T-helper 1 cell treated with Interleukin-12 subunit alpha and Interleukin-12 subunit beta and Interleukin-4 antibody, amounts not matched to agents 30 μg/mL and 1 μg/mL, for 36 hours (primary cell): ENCODE results near the gene CLDND2.

Experiments used
- H3K27ac Mint-ChIP-seq: one replicate; pipeline ENCODE4 v1.8.0; 2021; ENCODE audit warnings: mild to moderate bottlenecking, mixed read lengths
- H3K27me3 Mint-ChIP-seq: one replicate; pipeline ENCODE4 v1.8.0; 2021; ENCODE audit warnings: low read depth, mixed read lengths
- H3K36me3 Mint-ChIP-seq: one replicate; pipeline ENCODE4 v1.8.0; 2021; ENCODE audit warnings: low read depth, mixed read lengths
- H3K4me1 Mint-ChIP-seq: one replicate; pipeline ENCODE4 v1.8.0; 2021; ENCODE audit warnings: low read depth, mixed read lengths
- H3K4me3 Mint-ChIP-seq: one replicate; pipeline ENCODE4 v1.8.0; 2021; ENCODE audit warnings: mild to moderate bottlenecking, moderate library complexity, mixed read lengths
- H3K9me3 Mint-ChIP-seq: one replicate; pipeline ENCODE4 v1.8.0; 2021; ENCODE audit warnings: mixed read lengths

The CLDND2 gene

DNA sequence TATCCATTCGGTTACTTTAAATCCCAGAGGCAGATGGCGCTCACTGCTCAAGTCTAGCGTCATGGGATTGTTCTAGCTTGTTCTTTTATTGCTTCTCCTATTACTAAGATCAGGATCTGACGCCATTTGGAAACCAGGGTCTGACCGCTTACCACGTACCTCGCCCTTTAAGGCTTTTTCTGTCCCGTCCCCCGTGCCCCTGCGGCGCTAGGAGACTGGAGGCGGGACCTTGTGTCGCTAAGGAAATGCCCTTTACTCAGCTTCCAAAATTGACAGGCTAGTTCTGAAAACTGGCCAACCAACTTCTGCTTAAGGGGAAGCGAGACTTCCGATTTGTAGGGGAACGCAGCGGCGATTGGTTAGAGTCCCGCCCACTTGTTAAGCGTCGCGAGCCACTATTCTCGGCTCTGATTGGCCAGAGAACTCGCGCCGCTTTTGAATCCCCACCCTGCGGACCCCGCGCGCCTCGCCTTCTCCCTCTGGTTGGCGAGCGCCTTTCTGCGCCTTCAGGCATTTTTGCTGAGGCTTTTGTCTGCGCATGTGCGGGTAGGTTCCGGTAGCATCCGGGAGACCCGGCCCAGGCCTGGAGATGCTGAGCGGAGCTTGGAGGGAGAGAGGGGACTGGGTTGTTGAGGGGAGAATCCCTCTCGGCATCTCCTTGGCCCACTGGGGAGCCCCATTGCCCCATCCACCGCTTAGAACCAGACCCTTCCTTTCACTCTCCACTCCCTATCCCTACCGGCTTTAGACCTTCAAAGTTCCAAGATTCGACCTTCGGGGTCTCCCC lies 25.4 kb upstream of the CLDND2 start:
- Mint-ChIP-seq H3K4me1 (peaks cover 42% of the 10 kb centered on the region), H3K27ac (peak overlapping the region; percentile 98), H3K4me3 (peak overlapping the region; percentile 90), H3K27me3 (no peaks in the 10 kb centered on the region), H3K36me3 (no peaks in the 10 kb centered on the region), H3K9me3 (no peaks in the 10 kb centered on the region)

DNA sequence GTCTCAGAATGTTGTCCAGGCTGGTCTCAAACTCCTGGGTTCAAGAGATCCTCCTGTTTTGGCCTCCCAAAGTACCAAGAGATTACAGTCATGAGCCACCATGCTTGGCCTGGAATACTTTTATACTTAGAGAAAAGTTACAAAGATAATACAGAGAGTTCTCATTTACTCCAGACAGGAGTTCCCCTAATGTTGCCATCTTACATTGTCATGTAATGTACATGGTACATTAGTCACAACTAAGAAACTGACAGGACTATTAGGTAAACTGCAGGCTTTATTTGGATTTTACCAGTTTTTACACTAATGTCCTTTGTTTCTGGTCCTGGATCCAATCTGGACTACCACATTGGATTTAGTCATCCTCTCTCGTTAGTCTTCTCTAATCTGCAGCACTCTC lies 23.9 kb upstream of the CLDND2 start:
- no peaks in the 10 kb centered on the region for H3K27me3 Mint-ChIP-seq
- H3K4me1 Mint-ChIP-seq, result peaks cover 36% of the 10 kb centered on the region
- H3K36me3 Mint-ChIP-seq, result no peaks in the 10 kb centered on the region
- peak overlapping the region; percentile 58 for H3K4me3 Mint-ChIP-seq
- H3K9me3 Mint-ChIP-seq, result no peaks in the 10 kb centered on the region
- H3K27ac Mint-ChIP-seq, result peak overlapping the region; percentile 80

GRCh38 chr19:51391073-51391611 lies 22.3 kb upstream of the CLDND2 start:
- Mint-ChIP-seq H3K4me3 (peak overlapping the region; percentile 54), H3K9me3 (no peaks in the 10 kb centered on the region), H3K4me1 (peaks cover 30% of the 10 kb centered on the region), H3K36me3 (no peaks in the 10 kb centered on the region), H3K27me3 (no peaks in the 10 kb centered on the region), H3K27ac (peak overlapping the region; percentile 80)

GRCh38 chr19:51389143-51389542 lies 20.3 kb upstream of the CLDND2 start:
- H3K36me3 Mint-ChIP-seq, result no peaks in the 10 kb centered on the region
- no peaks in the 10 kb centered on the region for H3K27me3 Mint-ChIP-seq
- H3K27ac Mint-ChIP-seq, result no peak overlapping the region
- no peaks in the 10 kb centered on the region for H3K9me3 Mint-ChIP-seq
- H3K4me3 Mint-ChIP-seq, result no peak overlapping the region
- H3K4me1 Mint-ChIP-seq, result peaks cover 16% of the 10 kb centered on the region

- no peaks in the 10 kb centered on the region for H3K9me3 Mint-ChIP-seq
- no peak within 1 kb of the TSS for H3K4me3 Mint-ChIP-seq
- H3K4me1 Mint-ChIP-seq, result peaks cover 11% of the 10 kb centered on the region
- H3K27ac Mint-ChIP-seq, result no peak within 1 kb of the TSS
- no peaks in the 10 kb centered on the region for H3K36me3 Mint-ChIP-seq
- H3K27me3 Mint-ChIP-seq, result no peaks in the 10 kb centered on the region
These were observed 19.2 kb upstream of the CLDND2 start, which contains the start of gene LIM2 for GRCh38 chr19:51387924-51388389. Gene LIM2, minus strand, starts transcription at chr19:51387974. Its CDS starts 531 bp downstream, at chr19:51387443.

- Mint-ChIP-seq H3K4me1 (peaks cover 6% of the 10 kb centered on the region), H3K27ac (no peak overlapping the region), H3K4me3 (no peak overlapping the region), H3K27me3 (peaks cover 3% of the 10 kb centered on the region), H3K9me3 (no peaks in the 10 kb centered on the region), H3K36me3 (no peaks in the 10 kb centered on the region)
These were observed 18.2 kb upstream of the CLDND2 start for GRCh38 chr19:51386882-51387520.

GRCh38 chr19:51382004-51382403 lies 13.2 kb upstream of the CLDND2 start:
- no peak overlapping the region for H3K4me3 Mint-ChIP-seq
- peaks cover 3% of the 10 kb centered on the region for H3K27me3 Mint-ChIP-seq
- H3K36me3 Mint-ChIP-seq, result peaks cover 2% of the 10 kb centered on the region
- no peak overlapping the region for H3K27ac Mint-ChIP-seq
- no peaks in the 10 kb centered on the region for H3K9me3 Mint-ChIP-seq
- peaks cover 9% of the 10 kb centered on the region for H3K4me1 Mint-ChIP-seq

- Mint-ChIP-seq H3K27me3 (peaks cover 3% of the 10 kb centered on the region), H3K27ac (no peak overlapping the region), H3K4me1 (peaks cover 24% of the 10 kb centered on the region), H3K9me3 (no peaks in the 10 kb centered on the region), H3K36me3 (peaks cover 2% of the 10 kb centered on the region), H3K4me3 (no peak overlapping the region)
These were observed 11.6 kb upstream of the CLDND2 start for GRCh38 chr19:51380379-51380778.

- H3K4me3 Mint-ChIP-seq, result no peak overlapping the region
- H3K4me1 Mint-ChIP-seq, result peaks cover 49% of the 10 kb centered on the region
- no peak overlapping the region for H3K27ac Mint-ChIP-seq
- peaks cover 9% of the 10 kb centered on the region for H3K36me3 Mint-ChIP-seq
- peaks cover under 1% of the 10 kb centered on the region for H3K27me3 Mint-ChIP-seq
- peaks cover 12% of the 10 kb centered on the region for H3K9me3 Mint-ChIP-seq
These were observed 8.6 kb upstream of the CLDND2 start for GRCh38 chr19:51377422-51377821.

- Mint-ChIP-seq H3K4me3 (peak overlapping the region; percentile 60), H3K4me1 (peaks cover 67% of the 10 kb centered on the region), H3K27ac (peak overlapping the region; percentile 86), H3K36me3 (peaks cover 7% of the 10 kb centered on the region), H3K9me3 (peaks cover 12% of the 10 kb centered on the region), H3K27me3 (no peaks in the 10 kb centered on the region)
These were observed 6.9 kb upstream of the CLDND2 start for GRCh38 chr19:51375504-51376221.

DNA sequence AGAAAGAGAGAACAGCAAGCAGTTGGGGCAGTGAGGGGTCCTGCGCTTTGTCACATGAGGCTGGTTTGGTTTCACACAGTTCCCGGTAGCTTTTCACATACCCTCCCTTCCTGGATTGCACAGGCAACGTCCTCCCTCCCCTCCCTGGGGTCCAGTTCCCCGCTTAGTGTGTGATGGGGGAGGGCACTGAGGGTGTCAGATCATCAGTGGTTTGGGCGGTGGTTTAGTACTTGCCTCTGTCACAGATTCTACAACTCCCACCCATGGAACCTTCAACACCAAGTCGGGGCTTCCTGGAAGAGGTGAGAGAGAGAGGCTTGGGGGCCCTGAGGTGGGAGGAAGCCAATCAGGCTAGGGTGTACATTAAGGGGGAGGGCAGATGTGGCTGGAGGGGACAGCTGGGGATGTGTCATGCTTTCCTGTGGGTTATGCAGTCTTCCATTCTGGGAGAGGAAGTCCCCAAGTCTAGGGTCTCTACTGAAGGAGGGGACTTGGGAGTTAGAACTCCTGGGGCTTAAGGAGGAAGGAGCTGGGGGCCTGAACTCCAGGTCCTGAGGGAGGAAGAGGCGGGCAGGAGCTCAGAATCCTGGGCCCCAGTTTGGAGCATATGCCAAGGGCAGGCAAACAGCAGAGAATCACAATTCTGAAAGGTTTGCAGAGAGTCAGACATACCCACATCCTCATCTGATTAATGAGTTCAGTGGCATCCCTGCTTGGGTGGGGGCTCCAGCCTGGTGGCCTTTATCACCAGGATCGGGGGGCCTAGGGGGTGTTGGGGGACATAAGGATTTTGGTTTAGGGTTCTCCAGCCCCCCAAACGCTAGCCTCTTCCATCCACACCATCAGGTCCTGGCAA lies 4.1 kb upstream of the CLDND2 start, which contains the start of gene NKG7:
Gene NKG7 (minus strand): TSS at position 6 of the 856 bp plus-strand sequence. CDS start 119 bp downstream, outside the sequence.
- peak within 1 kb of the TSS; percentile 83 for H3K4me3 Mint-ChIP-seq
- H3K27ac Mint-ChIP-seq, result peak within 1 kb of the TSS; percentile 94
- peaks cover 10% of the 10 kb centered on the region for H3K36me3 Mint-ChIP-seq
- H3K4me1 Mint-ChIP-seq, result peaks cover 69% of the 10 kb centered on the region
- no peaks in the 10 kb centered on the region for H3K27me3 Mint-ChIP-seq
- H3K9me3 Mint-ChIP-seq, result peaks cover 12% of the 10 kb centered on the region

GRCh38 chr19:51372021-51372648 lies 3.3 kb upstream of the CLDND2 start:
- Mint-ChIP-seq H3K9me3 (peaks cover 12% of the 10 kb centered on the region), H3K4me1 (peaks cover 72% of the 10 kb centered on the region), H3K27ac (peak overlapping the region; percentile 94), H3K27me3 (no peaks in the 10 kb centered on the region), H3K4me3 (peak overlapping the region; percentile 83), H3K36me3 (peaks cover 10% of the 10 kb centered on the region)

DNA sequence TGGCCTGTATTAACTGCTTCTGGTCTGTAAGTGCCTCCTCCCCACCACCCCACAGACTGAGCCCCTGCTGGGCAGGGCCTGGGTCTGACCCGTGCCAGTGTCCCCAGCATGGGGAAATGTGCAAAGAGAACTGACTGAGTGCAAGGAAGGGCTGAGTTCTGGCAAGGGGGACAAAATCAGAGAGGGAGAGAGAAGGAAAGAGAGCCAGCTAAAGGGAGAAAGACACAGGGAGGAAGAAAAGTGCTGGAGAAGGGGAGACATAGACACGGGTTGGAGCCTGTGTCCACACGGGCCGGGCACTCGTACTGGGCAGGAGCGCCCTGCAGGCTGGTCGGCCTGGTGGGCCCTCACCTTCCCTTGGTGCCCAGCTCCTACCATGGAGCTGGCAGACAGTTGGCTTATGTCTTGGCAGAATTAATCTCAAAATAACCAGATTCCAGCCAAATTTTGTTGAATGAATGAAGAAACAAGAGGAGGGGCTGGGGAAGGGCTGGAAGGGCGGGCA lies 2.4 kb upstream of the CLDND2 start:
- Mint-ChIP-seq H3K9me3 (peaks cover 12% of the 10 kb centered on the region), H3K4me3 (peak overlapping the region; percentile 83), H3K27ac (peak overlapping the region; percentile 94), H3K36me3 (peaks cover 10% of the 10 kb centered on the region), H3K27me3 (no peaks in the 10 kb centered on the region), H3K4me1 (peaks cover 71% of the 10 kb centered on the region)
